Activated gamma-delta T cell (primary cell): ENCODE results near the gene CPSF7.
"Not testable (repeated sequence)": the region's sequence is repeated elsewhere in the genome, so short reads cannot be mapped to it uniquely, and the experiment has no call there.

Experiments
- DNase-seq: peaks from one replicate; lab custom pipeline; 2025; lab: John Stamatoyannopoulos, UW

CPSF7 gene

DNA sequence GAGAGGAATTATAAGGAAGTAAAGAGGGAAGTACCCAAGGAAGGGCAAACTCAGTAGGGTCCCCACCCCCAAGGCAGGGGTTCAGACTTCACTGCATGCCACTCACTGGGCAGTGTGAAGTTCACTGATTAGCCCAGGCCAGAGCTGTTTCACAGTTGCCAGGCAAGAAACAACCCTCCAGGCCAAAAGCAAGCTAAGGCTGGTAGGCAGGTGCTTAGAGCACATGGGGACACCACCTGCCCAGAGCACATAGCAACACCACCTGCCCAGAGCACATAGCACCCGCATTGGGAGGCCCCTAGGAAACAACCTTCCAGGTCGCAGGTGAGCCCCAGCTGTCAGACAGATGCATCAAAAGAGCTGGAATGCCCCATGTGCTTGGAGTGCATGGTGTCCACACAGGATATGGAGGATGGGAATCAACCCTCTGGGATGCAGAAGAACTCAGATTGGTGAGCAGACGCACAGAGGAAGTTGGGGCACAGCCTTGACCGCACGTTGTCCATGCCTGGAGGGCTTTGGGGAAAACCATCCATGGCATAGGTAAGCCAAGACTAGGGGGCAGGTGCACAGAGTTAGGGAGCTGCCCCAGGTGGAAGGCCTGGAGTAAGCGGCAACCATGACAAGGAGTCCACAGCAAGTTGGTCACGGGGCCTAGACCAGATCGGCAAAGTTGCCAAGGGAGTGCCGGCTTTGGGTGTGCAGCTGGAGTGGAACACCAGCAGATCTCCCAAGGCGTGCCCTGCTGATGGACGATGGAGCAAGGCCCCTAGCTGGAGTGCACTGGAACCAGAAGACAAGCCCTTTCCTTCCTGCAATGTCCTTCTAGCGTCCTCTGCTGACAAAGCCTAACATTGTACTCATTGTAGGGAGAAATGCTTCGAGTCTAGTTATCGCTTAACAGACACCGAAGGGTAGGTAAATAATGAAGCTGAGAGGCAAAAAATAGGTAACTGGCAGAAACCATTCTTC is 45.2 kb downstream of the CPSF7 start:
- no peak for DNase-seq

DNA sequence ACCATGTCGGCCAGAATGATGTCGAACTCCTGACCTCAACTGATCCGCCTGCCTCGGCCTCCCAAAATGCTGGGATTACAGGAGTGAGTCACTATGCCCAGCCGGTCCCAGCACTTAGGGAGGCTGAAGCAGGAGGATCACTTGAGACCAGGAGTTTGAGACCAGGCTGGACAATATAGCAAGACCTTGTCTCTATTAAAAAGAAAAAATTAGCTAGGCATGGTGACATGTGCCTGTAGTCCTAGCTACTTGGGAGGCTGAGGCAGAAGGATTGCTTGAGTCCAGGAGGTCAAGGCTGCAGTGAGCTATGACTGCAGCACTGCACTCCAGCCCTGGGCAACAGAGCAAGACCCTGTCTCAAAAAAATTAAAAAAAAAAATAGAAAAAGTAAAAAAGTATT is 45.9 kb downstream of the CPSF7 start:
- not testable (repeated sequence) for DNase-seq

DNA sequence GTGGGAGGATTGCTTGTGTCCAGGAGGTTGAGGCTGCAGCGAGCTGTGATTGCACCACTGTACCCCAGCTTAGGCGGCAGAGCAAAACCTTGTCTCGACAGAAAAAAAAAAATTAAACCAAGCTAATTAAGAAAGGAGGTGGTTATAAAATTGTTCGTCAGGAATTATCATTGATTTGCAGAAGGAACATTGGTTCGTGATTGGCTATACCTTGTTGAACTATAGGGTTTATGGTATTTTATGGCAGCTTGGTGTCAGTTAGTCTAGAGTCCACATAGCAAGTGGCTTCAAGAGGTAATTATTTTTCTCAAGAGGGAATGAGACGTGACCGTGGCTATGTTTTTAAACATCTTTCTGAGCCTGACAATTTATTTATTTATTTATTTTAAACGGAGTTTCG is 48.9 kb downstream of the CPSF7 start:
- DNase-seq: no peak

GRCh38 chr11:61378713-61379313 is 51.0 kb downstream of the CPSF7 start:
- DNase-seq: no peak

DNA sequence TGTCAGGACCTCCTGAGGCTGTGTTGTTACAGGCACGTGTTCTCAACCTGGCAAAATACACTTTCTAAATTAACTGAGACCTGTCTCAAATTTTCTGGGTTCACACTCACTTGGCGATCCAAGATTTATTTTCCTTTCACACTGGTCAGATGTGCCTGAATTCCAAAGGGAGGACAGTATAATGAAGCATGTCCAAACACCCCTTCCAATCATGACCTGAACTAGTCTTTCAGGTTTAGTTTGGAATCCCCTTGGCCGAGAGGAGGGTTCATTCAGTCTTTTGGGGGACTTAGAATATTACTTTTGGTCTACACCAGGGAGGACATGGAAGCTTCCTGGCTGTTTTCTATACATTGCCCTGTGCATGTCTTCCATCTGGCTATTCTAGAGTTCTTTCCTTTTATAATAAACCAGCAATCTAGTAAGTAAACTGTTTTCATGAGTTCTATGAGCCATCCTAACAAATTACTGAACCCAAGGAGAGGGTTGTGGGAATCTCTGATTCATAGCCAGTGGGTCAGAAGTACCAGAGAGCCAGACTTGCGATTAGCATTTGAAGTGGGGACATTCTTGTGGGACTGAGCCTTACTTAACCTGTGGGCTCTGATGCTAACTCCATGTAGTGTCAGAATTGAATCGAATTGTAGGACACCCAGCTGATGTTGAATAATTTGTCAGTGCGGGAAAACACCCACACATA is 52.2 kb downstream of the CPSF7 start:
- no peak for DNase-seq

- DNase-seq: no peak
These were observed 54.0 kb downstream of the CPSF7 start for GRCh38 chr11:61375761-61376108.

GRCh38 chr11:61372659-61373420 is 56.9 kb downstream of the CPSF7 start:
- no peak for DNase-seq

DNA sequence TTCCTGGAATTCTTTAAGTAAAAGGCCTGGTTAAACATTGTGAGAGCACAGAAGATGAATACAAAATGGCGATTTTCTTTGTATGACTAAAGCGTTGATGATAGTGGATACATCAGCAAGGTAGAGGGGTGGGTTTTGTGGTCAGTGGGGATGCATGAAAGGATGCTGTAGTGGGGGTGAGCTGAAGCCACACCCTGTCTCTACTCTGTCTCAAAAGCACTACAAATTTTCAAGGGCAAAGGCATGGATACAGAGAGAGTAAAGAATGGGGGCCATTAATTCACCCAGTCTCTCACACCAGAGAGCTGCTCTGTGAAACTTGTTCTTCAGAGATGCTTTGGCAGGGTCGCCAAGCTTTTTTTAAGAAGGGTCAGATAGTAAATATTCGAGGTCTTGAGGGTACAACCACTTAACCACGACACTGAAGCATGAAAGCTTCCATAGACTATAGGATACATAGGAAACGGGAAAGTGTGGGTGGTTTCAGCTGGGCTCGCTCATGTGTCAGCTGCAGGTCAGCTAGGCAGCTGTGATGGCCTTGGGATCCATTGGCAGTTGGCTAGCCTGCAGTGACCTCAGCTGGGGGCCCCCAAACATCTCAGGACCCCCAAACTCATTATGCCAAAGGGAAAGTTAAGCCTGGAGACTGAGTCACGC is 59.3 kb downstream of the CPSF7 start:
- DNase-seq: no peak

- no peak for DNase-seq
These were observed 60.1 kb downstream of the CPSF7 start for GRCh38 chr11:61369372-61370348.

DNA sequence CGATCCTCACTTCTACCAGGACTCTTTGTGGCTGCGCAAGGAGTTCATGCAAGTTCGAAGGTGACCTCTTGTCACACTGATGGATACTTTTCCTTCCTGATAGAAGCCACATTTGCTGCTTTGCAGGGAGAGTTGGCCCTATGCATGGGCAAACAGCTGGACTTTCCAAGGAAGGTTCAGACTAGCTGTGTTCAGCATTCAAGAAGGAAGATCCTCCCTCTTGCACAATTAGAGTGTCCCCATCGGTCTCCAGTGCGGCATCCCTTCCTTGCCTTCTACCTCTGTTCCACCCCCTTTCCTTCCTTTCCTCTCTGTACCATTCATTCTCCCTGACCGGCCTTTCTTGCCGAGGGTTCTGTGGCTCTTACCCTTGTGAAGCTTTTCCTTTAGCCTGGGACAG is 61.1 kb downstream of the CPSF7 start:
- no peak for DNase-seq

DNA sequence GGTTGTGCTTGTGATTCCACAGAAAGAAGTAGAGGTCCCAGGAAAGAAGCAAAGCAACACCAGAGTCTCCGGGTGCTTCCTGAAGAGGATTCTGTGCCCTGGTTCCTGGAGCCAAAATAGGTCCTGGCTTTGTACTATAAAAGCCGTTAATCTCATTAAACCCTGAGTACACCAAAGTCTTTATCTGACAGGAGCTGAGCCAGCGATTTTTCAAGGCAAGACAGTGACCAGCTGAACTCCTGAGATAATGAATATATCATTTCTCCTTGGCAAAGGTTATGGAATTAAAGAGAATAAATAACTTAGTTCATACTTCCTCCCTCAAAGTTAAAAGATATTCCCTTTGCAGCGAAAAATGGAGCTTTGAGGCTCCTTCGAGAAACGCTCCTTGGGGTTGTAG is 62.4 kb downstream of the CPSF7 start:
- no peak for DNase-seq

DNA sequence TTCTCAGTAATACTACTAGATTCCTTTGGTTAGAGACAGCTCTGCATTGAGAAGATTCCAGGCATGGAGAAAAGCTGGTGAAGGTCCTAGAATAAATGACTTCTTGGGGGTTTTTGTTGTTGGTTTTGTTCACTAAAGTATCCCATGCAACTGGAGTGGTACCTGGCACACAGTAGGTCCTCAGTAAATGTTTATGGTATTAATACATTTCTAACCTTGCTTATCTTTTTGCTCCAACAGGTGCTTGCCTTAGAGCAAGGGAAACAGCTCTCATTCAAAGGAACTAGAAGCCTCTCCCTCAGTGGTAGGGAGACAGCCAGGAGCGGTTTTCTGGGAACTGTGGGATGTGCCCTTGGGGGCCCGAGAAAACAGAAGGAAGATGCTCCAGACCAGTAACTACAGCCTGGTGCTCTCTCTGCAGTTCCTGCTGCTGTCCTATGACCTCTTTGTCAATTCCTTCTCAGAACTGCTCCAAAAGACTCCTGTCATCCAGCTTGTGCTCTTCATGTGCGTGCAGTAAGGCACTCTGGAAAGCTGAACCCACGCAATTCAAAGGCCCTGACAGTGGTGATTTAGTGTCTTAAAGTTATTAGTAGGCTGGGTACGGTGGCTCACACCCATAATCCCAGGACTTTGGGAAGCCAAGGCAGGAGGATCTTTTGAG is 65.6 kb downstream of the CPSF7 start:
- no peak for DNase-seq

DNA sequence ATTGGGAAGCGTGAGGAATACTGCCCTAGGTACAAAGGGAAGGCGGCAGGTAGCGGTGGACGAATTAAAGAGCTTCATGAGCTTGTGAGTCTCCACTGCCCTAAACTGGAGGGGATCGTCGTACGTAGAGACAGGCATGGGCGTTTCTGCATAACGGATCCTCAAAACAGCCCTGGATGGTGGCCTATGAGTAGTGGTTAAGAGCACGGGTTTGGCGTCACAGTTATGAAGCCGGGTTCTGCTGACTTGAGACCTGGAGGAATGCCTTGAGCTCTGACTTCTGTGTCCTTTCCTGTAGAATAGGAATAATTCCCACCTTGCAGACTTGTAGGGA is 67.3 kb downstream of the CPSF7 start:
- DNase-seq: no peak

DNA sequence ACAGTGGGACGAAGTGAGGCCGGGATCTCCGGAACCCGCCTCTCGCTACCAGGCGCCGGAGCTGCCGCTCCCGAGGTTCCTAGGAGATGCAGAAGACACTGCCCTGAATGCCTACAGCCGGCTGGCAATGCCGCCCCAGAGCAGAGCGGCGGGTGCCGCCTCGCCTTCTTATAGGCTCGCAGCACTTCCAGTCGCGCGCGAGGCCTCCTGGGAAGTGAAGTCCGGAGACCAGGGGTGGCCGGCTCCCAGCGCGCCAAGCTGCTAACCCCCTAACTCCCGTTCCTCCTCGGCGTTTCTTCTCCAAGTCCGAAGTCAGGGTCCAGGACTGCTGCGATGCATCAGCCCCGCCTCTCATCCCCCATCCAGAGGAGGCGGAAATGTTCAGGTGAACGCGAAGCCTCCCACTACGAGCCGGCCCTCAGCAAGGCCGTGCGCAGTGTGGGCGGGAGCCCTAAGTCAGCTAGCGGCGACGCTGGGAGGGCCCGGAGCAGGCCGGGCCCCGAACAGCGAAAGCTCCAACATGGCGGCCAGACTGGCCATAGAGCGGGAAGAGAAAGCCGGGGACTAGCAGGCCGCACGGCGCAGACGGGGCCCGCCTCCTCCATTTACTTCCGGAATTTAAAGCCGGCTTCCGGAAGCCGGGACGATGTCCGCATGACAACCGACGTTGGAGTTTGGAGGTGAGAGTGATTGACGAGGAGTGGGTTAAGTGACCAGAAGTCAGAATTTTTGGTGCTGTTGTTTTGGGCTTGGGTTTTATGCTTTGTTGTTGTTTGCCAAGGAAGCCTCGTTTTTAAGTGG is 67.8 kb downstream of the CPSF7 start, which contains the start of the genes CYB561A3 and TMEM138:
Gene CYB561A3, minus strand, starts transcription at position 142 of the 801 bp plus-strand sequence. CDS start 5,169 bp downstream, outside the sequence.
Gene TMEM138, plus strand, starts transcription at position 634 of the 801 bp plus-strand sequence. CDS start 2,017 bp downstream, outside the sequence.
- DNase-seq: peak; percentile 71

DNA sequence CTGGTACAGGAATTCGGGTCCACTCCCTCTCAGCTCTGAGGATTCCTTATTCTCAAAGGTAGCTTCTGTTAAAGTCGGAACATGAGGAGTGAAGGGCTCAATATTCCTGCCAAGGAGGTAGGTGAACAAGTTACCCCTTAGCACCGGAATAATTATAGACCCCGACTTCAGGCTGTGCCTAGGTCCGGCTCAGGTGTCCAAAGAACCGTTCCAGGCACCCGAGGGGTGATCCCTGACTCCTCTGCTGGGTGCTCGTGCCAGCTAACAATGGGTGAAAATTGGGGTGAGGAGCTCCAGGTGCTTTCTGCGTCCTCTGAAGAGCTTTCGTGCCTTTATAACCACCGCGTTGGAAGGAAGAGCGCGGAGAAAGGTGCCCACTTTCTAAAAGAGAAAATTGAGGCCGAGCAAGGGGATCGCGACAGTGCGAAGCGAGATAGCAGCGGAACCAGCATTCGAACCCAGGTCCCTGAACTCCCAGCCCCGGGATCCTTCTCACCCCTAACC is 68.5 kb downstream of the CPSF7 start:
- DNase-seq: no peak

DNA sequence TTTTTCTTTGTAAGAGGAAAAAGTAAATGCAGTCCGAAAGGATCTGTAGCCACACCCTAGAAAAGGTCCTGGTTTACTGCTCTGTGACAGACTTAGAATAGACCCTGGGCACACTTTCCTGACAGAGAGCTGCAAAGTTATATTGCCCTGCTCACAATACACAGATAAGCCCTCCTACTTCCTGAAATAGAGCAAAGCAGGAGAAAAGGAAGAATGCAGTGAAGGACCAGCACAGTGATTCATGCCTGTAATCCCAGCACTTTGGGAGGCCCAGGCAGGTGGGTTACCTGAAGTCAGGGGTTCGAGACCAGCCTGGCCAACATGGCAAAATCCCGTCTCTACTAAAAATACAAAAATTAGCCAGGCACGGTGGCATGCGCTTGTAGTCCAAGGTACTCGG is 70.3 kb downstream of the CPSF7 start:
- DNase-seq: no peak

DNA sequence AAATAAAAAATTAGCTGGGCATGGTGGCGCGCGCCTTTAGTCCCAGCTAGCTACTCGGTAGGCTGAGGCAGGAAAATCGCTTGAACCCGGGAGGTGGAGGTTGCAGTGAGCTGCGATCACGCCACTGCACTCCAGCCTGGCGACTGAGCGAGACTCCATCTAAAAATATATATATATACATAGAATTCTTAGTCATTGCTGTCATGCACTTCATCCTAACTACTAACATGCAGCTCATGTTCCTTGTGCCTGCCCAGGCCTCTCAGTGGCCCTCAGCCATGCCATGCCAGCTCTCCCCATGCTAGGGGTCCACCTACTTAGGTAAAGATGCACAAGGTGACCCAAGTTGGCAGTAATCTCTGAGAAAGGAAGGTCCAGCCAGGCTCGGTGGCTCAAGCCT is 71.2 kb downstream of the CPSF7 start:
- no peak for DNase-seq

- no peak for DNase-seq
These were observed 71.9 kb downstream of the CPSF7 start for GRCh38 chr11:61357894-61358239.
